ENCODE results near the gene AKR1B1. TPM values are rescaled to one million over a fixed set of nuclear protein-coding genes. Genes with fewer than 3 reads are reported as not detected.
A peak's percentile ranks its signal among the peaks of the same experiment; 100 is the strongest.

The AKR1B1 gene
- total RNA-seq, 4 donors from 2014 or later, result 10.8 to 69.3 (median 40.8) TPM

DNA sequence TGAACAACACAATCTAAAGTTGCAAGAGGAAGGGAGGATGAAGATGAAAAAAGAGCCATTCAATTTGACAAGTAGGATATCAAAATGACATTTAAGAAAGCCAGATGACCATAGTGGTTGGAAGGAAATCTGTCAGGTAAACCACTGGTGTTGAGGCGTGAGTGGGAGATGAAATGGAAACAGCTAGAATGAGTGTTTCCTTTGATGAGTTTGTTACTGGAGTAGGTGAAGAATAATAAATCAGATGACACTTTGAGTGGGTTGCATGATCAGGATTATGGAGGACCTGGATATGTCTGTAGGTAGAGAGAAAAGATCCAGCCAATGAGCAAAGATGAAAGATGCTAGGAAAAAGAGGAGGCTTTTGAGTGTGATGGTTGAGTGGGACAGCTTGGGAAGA, 33.1 kb downstream of the AKR1B1 start:
- H3K27me3 ChIP-seq, result no peaks in the 10 kb centered on the region
- no peak overlapping the region for H3K4me3 ChIP-seq
- H3K36me3 ChIP-seq, result no peaks in the 10 kb centered on the region
- no peak overlapping the region for H3K27ac ChIP-seq
- DNase-seq, result no peak
- intact Hi-C loops (cut with DNase I; ENCODE audit: low total_unique reads), result no loop called here
- H3K9me3 ChIP-seq, result no peaks in the 10 kb centered on the region
- H3K4me1 ChIP-seq, result no peaks in the 10 kb centered on the region
- TF ChIP-seq, protein P1, sequence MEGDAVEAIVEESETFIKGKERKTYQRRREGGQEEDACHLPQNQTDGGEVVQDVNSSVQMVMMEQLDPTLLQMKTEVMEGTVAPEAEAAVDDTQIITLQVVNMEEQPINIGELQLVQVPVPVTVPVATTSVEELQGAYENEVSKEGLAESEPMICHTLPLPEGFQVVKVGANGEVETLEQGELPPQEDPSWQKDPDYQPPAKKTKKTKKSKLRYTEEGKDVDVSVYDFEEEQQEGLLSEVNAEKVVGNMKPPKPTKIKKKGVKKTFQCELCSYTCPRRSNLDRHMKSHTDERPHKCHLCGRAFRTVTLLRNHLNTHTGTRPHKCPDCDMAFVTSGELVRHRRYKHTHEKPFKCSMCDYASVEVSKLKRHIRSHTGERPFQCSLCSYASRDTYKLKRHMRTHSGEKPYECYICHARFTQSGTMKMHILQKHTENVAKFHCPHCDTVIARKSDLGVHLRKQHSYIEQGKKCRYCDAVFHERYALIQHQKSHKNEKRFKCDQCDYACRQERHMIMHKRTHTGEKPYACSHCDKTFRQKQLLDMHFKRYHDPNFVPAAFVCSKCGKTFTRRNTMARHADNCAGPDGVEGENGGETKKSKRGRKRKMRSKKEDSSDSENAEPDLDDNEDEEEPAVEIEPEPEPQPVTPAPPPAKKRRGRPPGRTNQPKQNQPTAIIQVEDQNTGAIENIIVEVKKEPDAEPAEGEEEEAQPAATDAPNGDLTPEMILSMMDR (IDR thresholded peaks at IDR 0.05), result no peak
- TF ChIP-seq POLR2A (IDR thresholded peaks at IDR 0.05), result no peak

DNA sequence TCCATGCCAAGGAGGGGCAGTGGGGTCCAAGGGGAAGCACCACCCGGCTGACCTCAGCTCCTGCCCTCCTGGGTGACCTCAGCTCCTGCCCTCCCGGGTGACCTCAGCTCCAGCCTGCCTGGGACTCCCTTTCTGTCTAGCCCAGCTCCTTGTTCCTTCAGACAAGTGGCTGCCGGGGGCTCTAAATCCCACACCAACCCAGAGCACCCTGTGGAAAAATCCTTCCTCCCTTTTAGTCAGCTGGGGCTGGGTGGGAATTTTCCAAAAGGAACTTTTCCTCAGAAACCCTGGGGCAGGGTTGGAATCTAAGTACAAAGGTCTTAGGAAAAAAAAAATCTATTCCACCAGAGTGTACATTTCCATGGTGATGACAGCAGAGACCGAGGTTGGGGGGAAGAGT, 36.3 kb downstream of the AKR1B1 start:
- Histone ChIP-seq H3K36me3 (no peaks in the 10 kb centered on the region), H3K9me3 (no peaks in the 10 kb centered on the region), H3K27ac (no peak overlapping the region), H3K4me3 (no peak overlapping the region), H3K27me3 (no peaks in the 10 kb centered on the region), H3K4me1 (no peaks in the 10 kb centered on the region)
- TF ChIP-seq, protein P1 (IDR thresholded peaks at IDR 0.05), result no peak
- TF ChIP-seq POLR2A (IDR thresholded peaks at IDR 0.05), result no peak
- DNase-seq, result no peak
- intact Hi-C loops (cut with DNase I; ENCODE audit: low total_unique reads), result no loop called here

DNA sequence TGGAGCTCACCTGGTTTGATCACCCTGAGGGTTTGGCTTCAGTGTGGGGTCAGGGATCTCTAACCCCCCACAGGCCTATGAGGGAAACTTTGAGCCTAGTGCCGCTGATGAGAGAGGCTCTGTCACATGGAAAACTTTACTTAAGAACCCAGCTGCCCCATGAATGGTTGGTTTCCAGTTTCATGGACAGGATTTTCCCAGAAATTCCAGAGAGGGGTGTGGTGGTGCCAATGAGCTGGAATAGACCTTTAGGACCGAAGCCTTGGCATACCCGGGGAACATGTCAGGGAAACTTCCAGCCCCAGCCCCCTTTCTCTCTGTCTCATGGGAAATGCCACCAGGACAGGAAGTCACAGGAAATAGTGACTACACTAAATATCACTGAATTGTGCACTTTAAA, 36.9 kb downstream of the AKR1B1 start:
- H3K36me3 ChIP-seq, result no peaks in the 10 kb centered on the region
- no peaks in the 10 kb centered on the region for H3K4me1 ChIP-seq
- no peak overlapping the region for H3K27ac ChIP-seq
- H3K4me3 ChIP-seq, result no peak overlapping the region
- H3K27me3 ChIP-seq, result no peaks in the 10 kb centered on the region
- no peak for DNase-seq
- no peaks in the 10 kb centered on the region for H3K9me3 ChIP-seq
- intact Hi-C loops (cut with DNase I; ENCODE audit: low total_unique reads), result no loop called here
- TF ChIP-seq, protein P1 (IDR thresholded peaks at IDR 0.05), result no peak
- TF ChIP-seq POLR2A (IDR thresholded peaks at IDR 0.05), result no peak

DNA sequence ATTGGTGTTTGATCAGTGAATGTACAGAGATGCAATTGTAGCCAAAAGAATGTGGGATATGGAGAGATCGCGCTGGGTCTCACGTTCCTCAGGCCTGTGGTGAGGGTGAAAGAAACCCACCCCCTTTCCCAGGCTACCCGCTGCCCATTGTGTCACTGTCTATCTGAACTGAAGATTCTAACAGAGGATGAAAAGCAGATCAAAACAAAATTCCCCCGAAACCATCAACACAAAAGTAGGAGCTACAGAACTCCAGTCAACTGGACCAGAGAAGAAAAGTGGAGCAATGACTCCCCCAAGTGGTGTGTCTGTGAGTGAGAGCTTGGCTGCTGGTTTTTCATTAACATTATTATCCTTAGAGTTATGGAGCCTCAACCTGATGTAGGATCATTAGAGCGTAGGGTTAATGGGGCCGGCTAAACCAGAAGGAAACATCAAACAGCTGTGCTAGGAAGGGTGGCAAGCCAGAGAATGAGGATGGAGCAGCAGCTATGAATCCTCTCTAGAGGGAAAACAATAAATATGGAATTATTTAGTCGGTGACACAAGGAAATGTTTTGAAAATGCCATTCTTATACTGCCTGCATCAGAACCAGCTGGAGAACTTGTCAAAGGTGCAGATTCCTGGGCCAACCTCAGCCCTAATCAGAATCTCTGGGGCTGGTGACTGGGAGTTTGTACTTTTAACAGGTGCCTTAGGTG, 38.3 kb downstream of the AKR1B1 start:
- no peak for DNase-seq
- intact Hi-C loops (cut with DNase I; ENCODE audit: low total_unique reads), result no loop called here
- no peak for TF ChIP-seq POLR2A (IDR thresholded peaks at IDR 0.05)
- TF ChIP-seq, protein P1 (IDR thresholded peaks at IDR 0.05), result peak in 3 of 4 experiments; percentile 8 to 23 (median 22)
- H3K27me3 ChIP-seq, result no peaks in the 10 kb centered on the region
- no peaks in the 10 kb centered on the region for H3K36me3 ChIP-seq
- no peaks in the 10 kb centered on the region for H3K4me1 ChIP-seq
- no peaks in the 10 kb centered on the region for H3K9me3 ChIP-seq
- H3K27ac ChIP-seq, result no peak overlapping the region
- no peak overlapping the region for H3K4me3 ChIP-seq

DNA sequence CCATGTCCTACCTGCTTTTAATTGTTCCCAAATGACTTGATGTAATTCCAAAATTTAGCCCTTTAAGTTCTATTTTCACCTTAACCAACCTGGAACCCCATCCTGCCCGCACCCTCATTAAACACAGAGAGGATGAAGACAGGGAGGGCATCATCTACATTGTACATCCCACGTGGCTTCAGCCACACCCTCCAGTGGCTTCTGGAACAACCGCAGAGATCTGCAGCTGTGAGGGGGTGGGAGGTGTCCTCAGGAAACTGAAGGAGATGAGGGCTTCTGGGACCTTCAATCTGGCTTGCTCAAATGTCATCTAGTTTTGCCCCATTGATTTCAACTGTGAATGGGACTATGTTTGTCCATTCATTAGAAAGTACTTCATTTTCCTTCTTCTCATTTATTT, 39.0 kb downstream of the AKR1B1 start:
- H3K36me3 ChIP-seq, result no peaks in the 10 kb centered on the region
- H3K27me3 ChIP-seq, result no peaks in the 10 kb centered on the region
- no peak for DNase-seq
- no peak overlapping the region for H3K4me3 ChIP-seq
- H3K4me1 ChIP-seq, result no peaks in the 10 kb centered on the region
- TF ChIP-seq POLR2A (IDR thresholded peaks at IDR 0.05), result no peak
- TF ChIP-seq, protein P1 (IDR thresholded peaks at IDR 0.05), result no peak
- H3K27ac ChIP-seq, result no peak overlapping the region
- intact Hi-C loops (cut with DNase I; ENCODE audit: low total_unique reads), result no loop called here
- H3K9me3 ChIP-seq, result no peaks in the 10 kb centered on the region
